Measurements from ENCODE around the gene CCDC85C.

The CCDC85C gene

DNA sequence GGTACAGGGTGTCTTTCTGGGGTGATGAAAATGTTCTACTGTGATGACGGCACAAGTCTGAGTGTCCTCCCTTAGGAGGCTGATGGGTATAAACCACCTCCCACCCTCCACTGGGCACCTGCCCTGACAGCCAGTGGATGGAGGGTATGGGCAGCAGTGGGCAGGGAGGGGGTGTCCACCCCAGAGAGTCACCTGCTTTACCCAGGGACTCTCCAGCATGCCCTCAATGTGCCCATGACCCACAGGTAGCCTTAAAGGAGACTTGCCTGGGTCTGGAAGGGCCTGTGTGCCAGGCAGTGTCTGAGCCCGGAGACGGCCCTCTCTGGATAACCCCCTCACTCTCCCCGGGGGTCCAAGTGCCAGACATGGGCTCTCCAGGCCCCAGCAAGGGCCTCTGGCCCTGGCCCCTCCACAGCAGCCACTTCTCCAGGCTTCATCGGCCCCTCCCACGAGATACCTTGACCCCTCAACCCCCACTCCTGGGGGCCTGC, 84.0 kb downstream of the CCDC85C start:
- DNase-seq = peak; percentile 15

DNA sequence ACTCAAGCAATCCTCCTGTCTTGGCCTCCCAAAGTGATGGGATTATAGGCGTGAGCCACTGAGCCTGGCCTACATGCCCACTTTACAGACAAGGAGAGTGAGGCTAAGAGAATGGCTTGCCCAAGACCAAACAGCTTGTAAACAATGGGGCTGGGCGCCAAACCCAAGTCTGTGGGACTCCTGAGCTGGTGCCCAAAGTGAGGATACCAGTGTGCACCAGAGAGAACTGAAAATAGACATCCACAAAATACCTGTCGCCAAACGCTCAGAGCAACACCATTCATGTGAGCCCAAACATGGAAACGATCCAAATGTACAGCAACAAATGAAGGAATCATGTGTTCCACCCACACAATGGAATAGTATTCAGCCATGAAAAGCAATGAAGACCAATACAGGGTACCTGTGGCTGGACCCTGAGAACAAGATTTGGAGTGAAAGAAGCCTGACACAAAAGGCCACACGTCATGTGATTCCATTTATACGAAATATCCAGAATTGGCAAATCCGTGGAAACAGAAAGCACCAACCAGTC, 84.6 kb downstream of the CCDC85C start:
- DNase-seq = peak; percentile 9

DNA sequence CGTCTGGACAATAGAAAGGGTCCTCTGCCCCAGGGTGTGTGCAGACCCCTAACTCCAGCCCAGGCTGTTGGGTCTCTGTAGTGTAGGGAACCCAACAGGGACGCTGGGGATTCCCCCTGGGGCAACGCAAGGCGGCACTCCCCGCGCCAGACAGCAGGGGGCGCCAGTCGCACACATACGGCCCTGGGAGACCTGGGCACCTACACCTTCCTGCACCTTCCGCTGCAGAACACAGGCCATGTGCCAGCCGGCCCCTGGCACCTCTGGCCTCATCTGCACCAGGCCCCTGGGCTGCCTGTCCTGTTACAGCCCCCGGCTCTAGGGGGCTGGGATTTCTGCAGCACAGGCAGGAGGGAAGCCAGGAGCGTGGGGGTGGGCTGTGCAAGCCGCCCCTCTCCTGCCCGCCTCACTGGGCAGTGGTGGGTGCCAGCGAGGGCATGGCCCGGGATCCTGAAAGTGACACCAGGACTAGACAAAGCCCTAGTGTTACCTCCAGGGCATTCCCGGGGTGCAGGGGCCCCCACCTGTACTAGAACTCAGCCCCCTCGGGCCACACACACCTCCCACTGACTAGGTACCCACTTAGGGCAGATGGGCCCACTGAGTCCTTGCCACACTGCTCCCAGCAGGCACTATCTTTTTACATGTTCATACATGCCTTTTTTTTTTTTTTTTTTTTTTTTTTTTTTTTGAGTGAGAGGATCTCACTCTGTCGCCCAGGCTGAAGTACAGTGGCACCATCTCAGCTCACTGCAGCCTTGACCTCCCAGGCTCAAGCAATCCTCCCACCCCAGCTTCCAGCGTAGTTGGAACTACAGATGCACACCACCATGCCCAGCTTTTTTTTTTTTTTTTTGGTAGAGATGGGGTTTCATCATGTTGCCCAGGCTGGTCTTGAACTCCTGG, 85.3 kb downstream of the CCDC85C start:
- peak; percentile 92 for DNase-seq

DNA sequence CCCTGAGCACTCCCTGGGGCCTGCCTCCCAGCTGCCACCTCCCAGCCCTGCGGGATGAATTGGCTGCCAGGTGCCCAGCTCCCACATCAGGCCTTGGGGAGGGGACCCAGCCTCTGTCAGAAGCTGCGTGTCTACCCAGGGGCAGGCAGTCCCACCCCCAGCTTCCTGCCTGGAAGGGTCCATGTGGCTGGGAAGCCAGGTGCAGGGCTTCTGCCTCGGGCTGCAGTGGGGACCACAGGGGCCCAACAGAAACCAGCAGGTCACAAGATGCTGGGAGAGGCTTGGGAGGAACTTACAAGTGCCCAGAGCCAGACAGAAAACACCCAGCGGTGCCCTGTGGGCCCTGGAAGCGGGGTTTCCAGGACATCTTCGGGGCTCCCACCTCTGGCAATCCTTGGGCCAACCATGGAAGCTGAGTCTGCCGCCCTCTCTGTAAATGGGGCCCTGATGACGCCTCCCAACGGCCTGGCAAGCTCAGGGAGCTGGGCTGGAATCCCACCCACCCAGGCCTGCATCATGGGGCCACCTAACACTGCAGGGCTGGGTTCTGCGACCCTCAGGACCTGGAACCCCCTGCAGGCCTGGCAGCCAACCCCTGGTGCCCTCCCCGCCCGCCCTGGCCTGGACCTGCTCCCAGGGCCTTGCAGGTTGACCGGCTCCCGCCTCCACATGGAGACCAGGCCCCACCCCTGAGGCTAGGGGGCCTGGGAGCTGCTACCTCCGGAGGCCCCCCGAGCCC, 86.2 kb downstream of the CCDC85C start:
- DNase-seq = peak; percentile 7

GRCh38 chr14:99516871-99517642, 87.0 kb downstream of the CCDC85C start:
- peak; percentile 14 for DNase-seq

DNA sequence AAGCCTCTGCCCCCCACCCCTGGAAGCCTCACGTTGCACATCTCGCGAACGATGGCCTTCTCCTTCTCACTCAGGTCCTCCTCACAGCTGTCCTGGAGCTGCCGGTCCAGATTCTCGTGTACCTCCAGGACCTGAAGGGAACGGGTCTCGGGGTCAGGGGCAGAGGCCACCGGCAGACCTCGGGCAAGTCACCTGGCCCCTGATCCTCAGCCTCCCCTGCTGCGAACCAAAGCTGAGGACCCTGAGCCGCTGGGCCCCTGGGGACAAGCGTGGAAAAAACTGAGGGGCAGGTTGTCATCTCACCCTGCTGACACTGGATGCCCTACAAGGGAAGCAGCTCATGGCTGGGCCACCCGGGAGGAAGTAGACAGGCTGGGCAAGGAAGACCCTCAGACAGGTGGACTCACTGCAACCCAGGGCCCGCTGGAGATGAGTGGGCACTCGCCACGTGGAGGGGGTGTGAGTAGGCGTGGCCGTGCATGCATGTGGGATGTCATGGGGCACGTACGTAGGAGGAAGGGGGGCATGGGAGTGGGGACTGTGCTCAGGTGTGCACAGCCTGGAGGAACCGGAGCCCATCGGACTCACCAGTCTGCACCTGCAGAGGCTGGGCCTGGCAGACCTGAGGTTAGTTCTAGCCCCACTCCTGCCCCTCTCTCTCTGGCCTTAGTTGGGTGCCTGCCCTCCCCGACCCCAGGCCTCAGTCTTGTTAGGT, 87.7 kb downstream of the CCDC85C start:
- peak; percentile 3 for DNase-seq

DNA sequence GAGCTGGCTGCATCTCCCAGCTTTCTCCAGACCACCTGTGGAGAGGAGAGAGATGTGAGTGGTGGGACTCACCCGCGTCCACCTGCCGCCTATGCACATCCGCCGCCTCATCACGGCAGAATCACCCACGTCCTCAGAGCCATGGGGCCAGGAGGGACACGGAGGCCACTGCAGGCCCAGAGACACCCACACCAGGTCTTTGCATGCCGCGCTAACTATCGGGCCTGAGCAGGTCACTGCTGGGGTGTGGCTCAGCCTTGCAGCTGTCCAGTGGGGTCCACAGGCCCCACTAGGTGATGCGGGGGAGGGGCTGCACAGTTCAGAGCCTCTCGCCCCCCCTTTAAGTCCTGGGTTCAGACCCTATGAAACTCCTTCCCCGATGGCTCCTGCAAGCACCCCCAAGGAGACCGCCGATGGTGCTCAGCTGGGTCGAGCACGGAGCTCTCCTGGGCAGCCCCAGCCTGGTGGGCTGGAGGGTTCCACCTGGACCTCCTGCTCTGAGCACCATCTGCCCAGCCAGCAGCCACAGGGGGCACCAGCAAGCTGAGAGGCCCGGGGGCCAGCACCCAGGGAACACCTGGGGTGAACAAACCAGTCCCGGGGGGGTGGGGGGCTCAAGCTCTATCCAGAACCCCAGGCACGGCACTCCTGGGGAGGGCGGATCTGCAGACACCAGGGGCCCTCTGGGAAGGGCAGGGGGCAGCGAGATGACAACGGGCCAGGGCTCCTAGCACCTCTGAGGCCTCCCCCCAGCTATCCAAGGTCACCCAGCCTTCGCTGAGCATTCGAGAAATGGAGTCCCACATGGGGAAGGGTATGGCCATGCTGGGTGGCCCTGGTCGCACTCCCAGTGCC, 88.5 kb downstream of the CCDC85C start:
- peak; percentile 10 for DNase-seq

GRCh38 chr14:99514552-99515300, 89.3 kb downstream of the CCDC85C start:
- DNase-seq = no peak

GRCh38 chr14:99513946-99514551, 90.0 kb downstream of the CCDC85C start:
- no peak for DNase-seq

DNA sequence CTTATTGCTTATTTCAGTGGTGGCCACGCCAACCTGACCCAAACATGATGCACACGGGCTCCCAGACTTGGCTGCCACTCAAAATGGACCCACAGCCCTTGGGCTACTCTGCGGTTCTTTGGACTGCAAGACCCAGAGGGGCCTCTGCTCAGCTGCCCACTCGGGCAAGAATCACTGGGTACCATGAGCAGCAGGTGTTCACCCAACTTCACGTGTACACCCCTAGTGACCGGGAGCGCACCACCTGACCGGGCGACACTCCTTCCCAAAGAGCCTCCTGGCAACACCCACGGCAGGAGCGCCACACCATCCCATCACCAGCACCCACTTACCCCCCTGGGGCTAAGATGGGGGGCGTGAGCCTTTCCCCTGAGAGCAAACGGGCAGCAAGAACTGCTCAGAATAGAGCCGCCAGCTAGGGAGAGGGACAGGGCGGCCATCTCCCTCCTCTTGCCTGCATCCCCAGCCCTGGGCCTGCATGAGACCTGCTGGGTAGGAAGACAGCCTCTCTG, 90.8 kb downstream of the CCDC85C start:
- DNase-seq = no peak

GRCh38 chr14:99512571-99513182, 91.3 kb downstream of the CCDC85C start:
- DNase-seq = no peak

GRCh38 chr14:99512110-99512449, 91.9 kb downstream of the CCDC85C start:
- DNase-seq = no peak

- DNase-seq = no peak
Measured at GRCh38 chr14:99511421-99512109, 92.4 kb downstream of the CCDC85C start.

DNA sequence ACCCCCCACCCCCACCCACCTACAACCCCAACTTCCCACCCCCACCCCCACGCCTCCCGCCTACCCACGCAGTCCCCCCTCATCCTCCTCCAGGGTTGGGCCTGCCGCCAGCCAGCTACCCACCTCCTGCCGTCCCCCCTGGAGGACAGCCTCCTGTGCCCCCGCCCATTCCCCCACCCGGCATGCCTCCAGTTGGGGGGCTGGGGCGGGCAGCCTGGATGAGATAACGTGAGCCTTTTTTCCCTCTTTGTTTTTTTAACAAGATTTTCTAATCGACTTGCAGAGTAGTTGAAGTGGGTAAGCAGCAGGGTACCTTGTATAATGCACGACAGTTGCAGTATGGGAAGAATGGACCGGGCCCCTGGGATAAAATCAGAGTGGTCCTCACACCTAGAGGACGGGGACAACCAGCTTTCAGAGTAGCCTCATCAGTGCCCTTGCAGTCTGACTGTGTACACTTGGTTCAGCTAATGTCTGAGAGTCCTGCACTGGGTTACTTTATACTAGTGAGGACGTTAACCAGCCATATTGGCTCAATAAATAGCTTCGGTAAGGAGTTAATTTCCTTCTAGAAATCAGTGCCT, 93.4 kb downstream of the CCDC85C start:
- DNase-seq = no peak

DNA sequence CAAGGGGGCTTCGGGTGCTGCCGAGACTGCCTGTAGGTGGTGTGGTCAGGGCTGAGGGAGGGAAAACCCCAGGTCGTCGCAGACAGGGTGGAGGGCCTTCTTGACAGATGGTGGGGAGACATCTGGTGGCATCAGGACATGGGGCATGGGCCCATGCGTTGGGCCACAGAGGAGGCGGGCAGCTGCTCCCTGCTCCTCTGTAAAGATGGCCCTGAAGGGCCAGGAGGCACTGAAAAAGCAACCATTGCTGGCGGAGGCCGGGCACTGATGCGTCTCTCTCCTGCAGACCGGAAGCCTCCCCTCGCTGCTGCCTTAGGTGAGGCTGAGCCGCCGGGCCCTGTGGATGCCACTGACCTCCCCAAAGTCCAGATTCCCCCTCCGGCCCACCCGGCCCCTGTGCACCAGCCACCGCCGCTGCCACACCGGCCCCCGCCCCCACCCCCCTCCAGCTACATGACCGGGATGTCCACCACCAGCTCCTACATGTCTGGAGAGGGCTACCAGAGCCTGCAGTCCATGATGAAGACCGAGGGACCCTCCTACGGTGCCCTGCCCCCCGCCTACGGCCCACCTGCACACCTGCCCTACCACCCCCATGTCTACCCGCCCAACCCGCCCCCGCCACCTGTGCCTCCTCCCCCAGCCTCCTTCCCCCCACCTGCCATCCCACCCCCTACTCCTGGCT, 94.0 kb downstream of the CCDC85C start:
- DNase-seq = no peak

- DNase-seq = peak; percentile 22
Measured at GRCh38 chr14:99508896-99509629, 94.9 kb downstream of the CCDC85C start.

Measured in 8988T (cell line).